ENCODE data around the gene PNMT. TPM values are rescaled to one million over a fixed set of nuclear protein-coding genes. Genes with fewer than 3 reads are reported as not detected.

The PNMT gene
- total and polyA plus RNA-seq, 2 of the 13 experiments (the other 11 are each of a cell fraction or from before 2014, with no cell fraction given) = 0.25 TPM; not detected in 1

DNA sequence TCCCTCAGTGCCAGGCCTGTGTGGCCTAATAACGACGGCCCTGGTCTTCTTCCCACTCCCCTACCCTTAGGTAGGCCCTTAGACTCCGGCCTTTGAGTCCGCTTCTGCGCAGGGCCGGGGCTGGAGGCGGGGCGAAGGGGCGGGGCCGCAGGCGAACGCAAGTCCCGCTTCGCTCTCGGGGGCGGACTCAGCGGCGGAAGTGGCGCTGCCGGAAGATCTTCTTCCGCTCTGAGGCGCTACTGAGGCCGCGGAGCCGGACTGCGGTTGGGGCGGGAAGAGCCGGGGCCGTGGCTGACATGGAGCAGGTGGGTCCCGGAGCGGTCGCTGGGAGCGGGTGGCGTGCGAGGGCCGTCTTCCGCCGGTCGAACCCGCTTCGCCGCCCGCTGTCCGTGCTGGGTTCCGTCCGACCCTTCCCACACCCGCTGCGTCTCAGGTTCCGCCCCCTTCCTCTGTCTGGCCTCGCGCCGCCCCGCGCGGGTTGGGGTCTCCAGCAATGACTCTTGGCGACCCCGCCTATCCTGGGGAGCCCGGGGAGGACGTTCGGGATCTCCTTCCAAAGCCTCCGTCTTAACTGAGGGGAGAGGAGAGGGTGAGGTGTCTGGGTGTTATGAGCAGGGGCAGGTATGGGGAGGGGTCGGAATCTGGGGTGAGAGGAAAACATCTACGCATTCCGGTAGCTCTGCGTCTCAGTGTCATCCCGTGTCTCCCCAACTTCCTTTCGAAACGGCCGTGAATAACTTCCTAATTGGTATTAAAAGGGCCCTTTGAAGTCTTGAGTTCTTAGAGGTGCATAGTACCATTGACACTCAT lies 31.1 kb upstream of the PNMT start, which contains the start of gene STARD3 (continued):
- TF ChIP-seq, protein P1, sequence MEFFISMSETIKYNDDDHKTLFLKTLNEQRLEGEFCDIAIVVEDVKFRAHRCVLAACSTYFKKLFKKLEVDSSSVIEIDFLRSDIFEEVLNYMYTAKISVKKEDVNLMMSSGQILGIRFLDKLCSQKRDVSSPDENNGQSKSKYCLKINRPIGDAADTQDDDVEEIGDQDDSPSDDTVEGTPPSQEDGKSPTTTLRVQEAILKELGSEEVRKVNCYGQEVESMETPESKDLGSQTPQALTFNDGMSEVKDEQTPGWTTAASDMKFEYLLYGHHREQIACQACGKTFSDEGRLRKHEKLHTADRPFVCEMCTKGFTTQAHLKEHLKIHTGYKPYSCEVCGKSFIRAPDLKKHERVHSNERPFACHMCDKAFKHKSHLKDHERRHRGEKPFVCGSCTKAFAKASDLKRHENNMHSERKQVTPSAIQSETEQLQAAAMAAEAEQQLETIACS (CRISPR knock-in tag; IDR thresholded peaks at IDR 0.05) = no peak
- TF ChIP-seq ZNF773 (CRISPR knock-in tag; IDR thresholded peaks at IDR 0.05; ENCODE audit: borderline replicate concordance) (no peak), ZNF570 (CRISPR knock-in tag; IDR thresholded peaks at IDR 0.05; ENCODE audit: borderline replicate concordance) (peak; percentile 80; the same call in 1 of the 2 replicates), KDM5A (IDR thresholded peaks at IDR 0.05; ENCODE audit: borderline replicate concordance, low read length) (peak; percentile 98), ZSCAN30 (CRISPR knock-in tag; IDR thresholded peaks at IDR 0.05) (no peak), ZNF256 (CRISPR knock-in tag; conservative IDR thresholded peaks at IDR 0.05) (no peak), ZFP90 (CRISPR knock-in tag; IDR thresholded peaks at IDR 0.05; ENCODE audit: borderline replicate concordance) (peak; percentile 83; the same call in 1 of the 2 replicates), GATA4 (IDR thresholded peaks at IDR 0.05; ENCODE audit: borderline replicate concordance, low read depth) (peak; percentile 61; the same call in 1 of the 2 replicates), ZFP41 (CRISPR knock-in tag; IDR thresholded peaks at IDR 0.05; ENCODE audit: borderline replicate concordance) (0 out of 2 replicates have a peak, but pooled peaks have one; percentile 21), TRIM24 (CRISPR knock-in tag; IDR thresholded peaks at IDR 0.05) (no peak), GFI1 (CRISPR knock-in tag; IDR thresholded peaks at IDR 0.05; ENCODE audit: borderline replicate concordance) (peak; percentile 59; the same call in 1 of the 2 replicates), ATAD3A (CRISPR knock-in tag; IDR thresholded peaks at IDR 0.05) (no peak), ZNF672 (CRISPR knock-in tag; IDR thresholded peaks at IDR 0.05) (no peak)
- TF ChIP-seq, protein P2, sequence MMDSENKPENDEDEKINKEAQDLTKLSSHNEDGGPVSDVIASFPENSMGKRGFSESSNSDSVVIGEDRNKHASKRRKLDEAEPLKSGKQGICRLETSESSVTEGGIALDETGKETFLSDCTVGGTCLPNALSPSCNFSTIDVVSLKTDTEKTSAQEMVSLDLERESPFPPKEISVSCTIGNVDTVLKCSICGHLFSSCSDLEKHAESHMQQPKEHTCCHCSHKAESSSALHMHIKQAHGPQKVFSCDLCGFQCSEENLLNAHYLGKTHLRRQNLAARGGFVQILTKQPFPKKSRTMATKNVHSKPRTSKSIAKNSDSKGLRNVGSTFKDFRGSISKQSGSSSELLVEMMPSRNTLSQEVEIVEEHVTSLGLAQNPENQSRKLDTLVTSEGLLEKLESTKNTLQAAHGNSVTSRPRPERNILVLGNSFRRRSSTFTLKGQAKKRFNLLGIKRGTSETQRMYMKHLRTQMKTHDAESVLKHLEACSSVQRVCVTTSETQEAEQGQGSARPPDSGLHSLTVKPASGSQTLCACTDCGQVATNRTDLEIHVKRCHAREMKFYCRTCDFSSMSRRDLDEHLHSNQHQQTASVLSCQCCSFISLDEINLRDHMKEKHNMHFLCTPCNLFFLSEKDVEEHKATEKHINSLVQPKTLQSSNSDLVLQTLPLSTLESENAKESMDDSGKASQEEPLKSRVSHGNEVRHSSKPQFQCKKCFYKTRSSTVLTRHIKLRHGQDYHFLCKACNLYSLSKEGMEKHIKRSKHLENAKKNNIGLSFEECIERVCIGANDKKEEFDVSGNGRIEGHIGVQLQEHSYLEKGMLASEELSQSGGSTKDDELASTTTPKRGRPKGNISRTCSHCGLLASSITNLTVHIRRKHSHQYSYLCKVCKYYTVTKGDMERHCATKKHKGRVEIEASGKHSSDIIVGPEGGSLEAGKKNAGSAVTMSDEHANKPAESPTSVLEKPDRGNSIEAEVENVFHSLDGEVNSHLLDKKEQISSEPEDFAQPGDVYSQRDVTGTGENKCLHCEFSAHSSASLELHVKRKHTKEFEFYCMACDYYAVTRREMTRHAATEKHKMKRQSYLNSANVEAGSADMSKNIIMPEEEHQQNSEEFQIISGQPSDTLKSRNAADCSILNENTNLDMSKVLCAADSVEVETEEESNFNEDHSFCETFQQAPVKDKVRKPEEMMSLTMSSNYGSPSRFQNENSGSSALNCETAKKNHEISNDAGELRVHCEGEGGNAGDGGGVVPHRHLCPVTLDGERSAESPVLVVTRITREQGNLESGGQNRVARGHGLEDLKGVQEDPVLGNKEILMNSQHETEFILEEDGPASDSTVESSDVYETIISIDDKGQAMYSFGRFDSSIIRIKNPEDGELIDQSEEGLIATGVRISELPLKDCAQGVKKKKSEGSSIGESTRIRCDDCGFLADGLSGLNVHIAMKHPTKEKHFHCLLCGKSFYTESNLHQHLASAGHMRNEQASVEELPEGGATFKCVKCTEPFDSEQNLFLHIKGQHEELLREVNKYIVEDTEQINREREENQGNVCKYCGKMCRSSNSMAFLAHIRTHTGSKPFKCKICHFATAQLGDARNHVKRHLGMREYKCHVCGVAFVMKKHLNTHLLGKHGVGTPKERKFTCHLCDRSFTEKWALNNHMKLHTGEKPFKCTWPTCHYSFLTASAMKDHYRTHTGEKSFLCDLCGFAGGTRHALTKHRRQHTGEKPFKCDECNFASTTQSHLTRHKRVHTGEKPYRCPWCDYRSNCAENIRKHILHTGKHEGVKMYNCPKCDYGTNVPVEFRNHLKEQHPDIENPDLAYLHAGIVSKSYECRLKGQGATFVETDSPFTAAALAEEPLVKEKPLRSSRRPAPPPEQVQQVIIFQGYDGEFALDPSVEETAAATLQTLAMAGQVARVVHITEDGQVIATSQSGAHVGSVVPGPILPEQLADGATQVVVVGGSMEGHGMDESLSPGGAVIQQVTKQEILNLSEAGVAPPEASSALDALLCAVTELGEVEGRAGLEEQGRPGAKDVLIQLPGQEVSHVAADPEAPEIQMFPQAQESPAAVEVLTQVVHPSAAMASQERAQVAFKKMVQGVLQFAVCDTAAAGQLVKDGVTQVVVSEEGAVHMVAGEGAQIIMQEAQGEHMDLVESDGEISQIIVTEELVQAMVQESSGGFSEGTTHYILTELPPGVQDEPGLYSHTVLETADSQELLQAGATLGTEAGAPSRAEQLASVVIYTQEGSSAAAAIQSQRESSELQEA (CRISPR knock-in tag; IDR thresholded peaks at IDR 0.05; ENCODE audit: not compliant biosample characterization) = no peak
- TF ChIP-seq, protein P3, sequence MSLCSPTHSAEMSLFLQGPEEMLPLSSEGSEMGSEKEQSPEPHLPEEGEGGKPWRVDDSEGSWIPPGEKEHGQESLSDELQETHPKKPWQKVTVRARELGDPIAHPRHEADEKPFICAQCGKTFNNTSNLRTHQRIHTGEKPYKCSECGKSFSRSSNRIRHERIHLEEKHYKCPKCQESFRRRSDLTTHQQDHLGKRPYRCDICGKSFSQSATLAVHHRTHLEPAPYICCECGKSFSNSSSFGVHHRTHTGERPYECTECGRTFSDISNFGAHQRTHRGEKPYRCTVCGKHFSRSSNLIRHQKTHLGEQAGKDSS (CRISPR knock-in tag; IDR thresholded peaks at IDR 0.05; ENCODE audit: borderline replicate concordance, low read depth) = peak; percentile 95; the same call in 1 of the 2 replicates
